ENCODE measurements around the gene MESP2.

GRCh38 chr15:89759835-89760234, 16.3 kb upstream of the MESP2 start:
- no peak for TF ChIP-seq CTCF (conservative IDR thresholded peaks at IDR 0.05 in 1 of 2, IDR thresholded peaks at IDR 0.05 in 1 of 2; ENCODE audit: extremely low read depth in 1 of 2, insufficient read depth in 1 of 2, low read depth in 1 of 2, low read length in 2 of 2)
- TF ChIP-seq EZH2 (IDR thresholded peaks at IDR 0.05; ENCODE audit: borderline replicate concordance, low read length) = no peak
